ENCODE measurements around the gene ZSCAN31. TPM values are rescaled to one million over a fixed set of nuclear protein-coding genes. Genes with fewer than 3 reads are reported as not detected.

Gene ZSCAN31
- polyA plus RNA-seq, 1 of the 3 experiments (the other 2 are of a cell fraction): 1.9 TPM

DNA sequence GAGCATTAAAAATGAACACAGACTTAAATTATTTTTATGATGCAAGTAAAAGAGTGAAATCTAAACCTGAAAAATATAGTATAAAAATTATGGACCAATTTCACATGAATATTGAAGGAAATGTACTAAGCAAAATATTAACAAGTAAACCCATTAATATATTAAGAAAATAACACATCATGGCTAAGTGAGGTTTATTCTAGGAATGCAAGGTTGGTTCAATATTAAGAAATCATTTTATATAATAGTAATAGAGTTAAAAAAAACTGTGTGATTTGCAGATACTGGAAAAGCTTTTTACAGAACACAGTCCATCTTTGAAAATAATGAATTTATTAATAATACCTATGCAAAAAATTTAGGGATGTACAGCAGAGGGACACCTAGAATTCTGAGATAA, 42.7 kb upstream of the ZSCAN31 start:
- TF ChIP-seq USF1 (IDR thresholded peaks at IDR 0.05; ENCODE audit: borderline replicate concordance, low read depth): no peak
- TF ChIP-seq TCF12 (IDR thresholded peaks at IDR 0.05): no peak
- TF ChIP-seq RAD21 (IDR thresholded peaks at IDR 0.05; ENCODE audit: low read length): no peak
- TF ChIP-seq, protein P1, sequence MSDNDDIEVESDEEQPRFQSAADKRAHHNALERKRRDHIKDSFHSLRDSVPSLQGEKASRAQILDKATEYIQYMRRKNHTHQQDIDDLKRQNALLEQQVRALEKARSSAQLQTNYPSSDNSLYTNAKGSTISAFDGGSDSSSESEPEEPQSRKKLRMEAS (IDR thresholded peaks at IDR 0.05; ENCODE audit: low read depth): no peak
- no peaks in the 10 kb centered on the region for H4K20me1 ChIP-seq (ENCODE audit: insufficient read depth)
- no peak overlapping the region for H2AFZ ChIP-seq (ENCODE audit: low read depth)
- H3F3A ChIP-seq (replicated peaks; ENCODE audit: insufficient read depth): peaks cover 5% of the 10 kb centered on the region
- no peak overlapping the region for H3K27ac ChIP-seq (ENCODE audit: low read depth in 2 of 2, low read length in 1 of 2)
- no peaks in the 10 kb centered on the region for H3K9me2 ChIP-seq
- H3K27me3 ChIP-seq (ENCODE audit: insufficient read depth): no peaks in the 10 kb centered on the region
- ChIA-PET POLR2A (no interaction called here), CTCF (interaction anchor here (0.9 kb wide), 1 partner anchor 22 kb away, joined by 3 read pairs; no protein-coding TSS in a partner anchor)
- H3K36me3 ChIP-seq (replicated peaks in 1 of 2; ENCODE audit: control insufficient read depth in 1 of 2, insufficient read depth in 2 of 2, low read length in 1 of 2): peaks cover 54 to 62% of the 10 kb centered on the region in 2 experiments
- H3K4me2 ChIP-seq: no peak overlapping the region
- no peak overlapping the region for H3K4me3 ChIP-seq (ENCODE audit: low read depth in 2 of 2, low read length in 1 of 2)
- H3K9me3 ChIP-seq: 0 out of 2 replicates have a peak, but pooled peaks cover 7% of the 10 kb centered on the region
- no peaks in the 10 kb centered on the region; a peak in 2 of 4 replicates for H3K4me1 ChIP-seq (ENCODE audit: control insufficient read depth in 1 of 2, insufficient read depth in 2 of 2, low read depth in 1 of 2, low read length in 1 of 2)
- H3K79me2 ChIP-seq (ENCODE audit: insufficient read depth): peaks cover 13% of the 10 kb centered on the region
- H3K9ac ChIP-seq: no peak overlapping the region
- DNase-seq: no peak

GRCh38 chr6:28377879-28378278, 41.9 kb upstream of the ZSCAN31 start:
- 95% methylated on average over 1 of the region's 1 CpG for WGBS (ENCODE audit: low lambda C conversion rate)

More at GRCh38 chr6:28377879-28378278, 41.9 kb upstream of the ZSCAN31 start:
- Histone ChIP-seq H3K4me1 (ENCODE audit: control insufficient read depth in 1 of 2, insufficient read depth in 2 of 2, low read depth in 1 of 2, low read length in 1 of 2) (no peaks in the 10 kb centered on the region; a peak in 1 of 4 replicates), H3K36me3 (replicated peaks in 1 of 2; ENCODE audit: control insufficient read depth in 1 of 2, insufficient read depth in 2 of 2, low read length in 1 of 2) (peaks cover 53 to 59% of the 10 kb centered on the region in 2 experiments), H3K79me2 (ENCODE audit: insufficient read depth) (peaks cover 11% of the 10 kb centered on the region), H3K9ac (no peak overlapping the region), H3K9me3 (0 out of 2 replicates have a peak, but pooled peaks cover 7% of the 10 kb centered on the region), H2AFZ (ENCODE audit: low read depth) (no peak overlapping the region), H3K9me2 (no peaks in the 10 kb centered on the region), H3K4me3 (ENCODE audit: low read depth in 2 of 2, low read length in 1 of 2) (no peak overlapping the region), H4K20me1 (ENCODE audit: insufficient read depth) (no peaks in the 10 kb centered on the region), H3K4me2 (no peak overlapping the region), H3K27ac (ENCODE audit: low read depth in 2 of 2, low read length in 1 of 2) (no peak overlapping the region), H3K27me3 (ENCODE audit: insufficient read depth) (no peaks in the 10 kb centered on the region), H3F3A (replicated peaks; ENCODE audit: insufficient read depth) (peaks cover 4% of the 10 kb centered on the region)
- no peak for TF ChIP-seq POLR2AphosphoS5 (IDR thresholded peaks at IDR 0.05; ENCODE audit: low read depth, low read length)
- no peak for TF ChIP-seq ZBTB33 (IDR thresholded peaks at IDR 0.05; ENCODE audit: borderline replicate concordance, low read depth)
- TF ChIP-seq ELF1 (IDR thresholded peaks at IDR 0.05): no peak
- TF ChIP-seq FOXJ3 (CRISPR knock-in tag; IDR thresholded peaks at IDR 0.05): no peak
- TF ChIP-seq TCF12 (IDR thresholded peaks at IDR 0.05): no peak
- TF ChIP-seq TEAD4 (IDR thresholded peaks at IDR 0.05; ENCODE audit: borderline replicate concordance, insufficient read depth): no peak
- TF ChIP-seq RCOR1 (IDR thresholded peaks at IDR 0.05; ENCODE audit: low read length): no peak
- TF ChIP-seq REST (IDR thresholded peaks at IDR 0.05; ENCODE audit: low read depth, low read length): no peak
- TF ChIP-seq RAD21 (IDR thresholded peaks at IDR 0.05; ENCODE audit: low read length): no peak
- no peak for TF ChIP-seq YY1 (IDR thresholded peaks at IDR 0.05; ENCODE audit: low read depth)
- TF ChIP-seq GABPA (IDR thresholded peaks at IDR 0.05; ENCODE audit: low read depth): no peak
- DNase-seq: no peak
- POLR2A ChIA-PET: no interaction called here
- CTCF ChIA-PET: interaction anchor here (0.9 kb wide), 1 partner anchor 22 kb away, joined by 3 read pairs; no protein-coding TSS in a partner anchor
